ENCODE measurements around the gene DPEP3.
"Not testable (repeated sequence)": the region's sequence is repeated elsewhere in the genome, so short reads cannot be mapped to it uniquely, and the experiment has no call there.

The DPEP3 gene, protein sequence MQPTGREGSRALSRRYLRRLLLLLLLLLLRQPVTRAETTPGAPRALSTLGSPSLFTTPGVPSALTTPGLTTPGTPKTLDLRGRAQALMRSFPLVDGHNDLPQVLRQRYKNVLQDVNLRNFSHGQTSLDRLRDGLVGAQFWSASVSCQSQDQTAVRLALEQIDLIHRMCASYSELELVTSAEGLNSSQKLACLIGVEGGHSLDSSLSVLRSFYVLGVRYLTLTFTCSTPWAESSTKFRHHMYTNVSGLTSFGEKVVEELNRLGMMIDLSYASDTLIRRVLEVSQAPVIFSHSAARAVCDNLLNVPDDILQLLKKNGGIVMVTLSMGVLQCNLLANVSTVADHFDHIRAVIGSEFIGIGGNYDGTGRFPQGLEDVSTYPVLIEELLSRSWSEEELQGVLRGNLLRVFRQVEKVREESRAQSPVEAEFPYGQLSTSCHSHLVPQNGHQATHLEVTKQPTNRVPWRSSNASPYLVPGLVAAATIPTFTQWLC

DNA sequence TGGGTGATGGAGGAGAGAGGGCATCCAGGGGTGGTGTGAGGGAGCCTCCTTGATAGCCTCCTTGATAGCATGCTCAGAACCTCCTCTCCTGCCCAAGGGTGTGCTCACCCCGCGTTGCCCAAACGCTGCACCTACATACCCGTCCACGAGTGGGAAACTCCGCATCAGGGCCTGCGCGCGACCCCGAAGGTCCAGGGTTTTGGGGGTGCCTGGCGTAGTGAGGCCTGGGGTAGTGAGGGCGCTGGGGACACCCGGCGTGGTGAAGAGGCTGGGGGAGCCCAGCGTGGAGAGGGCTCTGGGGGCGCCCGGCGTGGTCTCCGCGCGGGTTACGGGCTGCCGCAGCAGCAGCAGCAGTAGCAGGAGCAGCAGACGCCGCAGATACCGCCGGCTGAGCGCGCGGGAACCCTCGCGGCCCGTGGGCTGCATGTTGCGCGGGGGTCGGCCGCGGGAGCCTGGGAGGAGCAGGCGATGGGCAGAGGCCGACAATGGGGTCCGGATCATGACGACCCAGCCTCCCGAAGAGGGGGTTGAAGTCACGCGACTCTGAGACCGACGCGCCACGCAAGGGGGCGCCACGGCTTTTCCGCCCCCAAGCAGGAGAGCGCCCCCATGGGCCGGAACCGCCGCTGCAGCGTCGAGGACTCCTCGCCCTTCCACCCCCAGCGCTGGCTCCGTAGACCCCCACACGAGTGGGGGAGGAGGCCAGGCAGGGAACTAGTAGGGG is at the start of gene DPEP3:
TSS of gene DPEP3 (minus strand) at position 545 of the 724 bp plus-strand sequence. CDS start at position 426, 119 bp downstream.
- no peak for FAIRE-seq

DNA sequence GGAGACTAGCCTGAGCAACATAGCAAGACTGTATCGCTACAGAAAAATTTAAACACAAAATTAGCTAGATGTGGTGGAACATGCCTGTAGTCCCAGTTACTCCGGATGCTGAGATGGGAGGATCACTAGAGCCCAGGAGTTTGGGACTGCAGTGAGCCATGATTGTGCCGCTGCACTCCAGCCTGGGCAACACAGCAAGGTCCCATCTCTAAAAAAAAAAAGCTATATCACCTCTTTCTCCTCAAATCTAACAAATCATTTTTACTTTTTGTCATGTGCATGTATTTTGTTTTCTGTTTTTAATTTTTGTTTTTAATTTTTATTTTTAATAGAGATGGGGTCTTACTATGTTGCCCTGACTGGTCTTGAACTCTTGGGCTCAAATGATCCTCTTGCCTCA is 48.7 kb upstream of the DPEP3 start:
- FAIRE-seq = no peak

- FAIRE-seq = no peak
These were observed 42.6 kb upstream of the DPEP3 start, which contains the start of the genes DDX28 and DUS2 for GRCh38 chr16:68022728-68023537. Gene DDX28, minus strand, starts transcription at chr16:68023232. Its CDS starts 30 bp downstream, at chr16:68023202. Gene DUS2, plus strand, starts transcription at chr16:68023284. Its CDS starts 14,740 bp downstream, at chr16:68038024.

GRCh38 chr16:68022278-68022727 is 42.0 kb upstream of the DPEP3 start:
- no peak for FAIRE-seq

GRCh38 chr16:68021490-68021889 is 41.2 kb upstream of the DPEP3 start:
- no peak for FAIRE-seq

DNA sequence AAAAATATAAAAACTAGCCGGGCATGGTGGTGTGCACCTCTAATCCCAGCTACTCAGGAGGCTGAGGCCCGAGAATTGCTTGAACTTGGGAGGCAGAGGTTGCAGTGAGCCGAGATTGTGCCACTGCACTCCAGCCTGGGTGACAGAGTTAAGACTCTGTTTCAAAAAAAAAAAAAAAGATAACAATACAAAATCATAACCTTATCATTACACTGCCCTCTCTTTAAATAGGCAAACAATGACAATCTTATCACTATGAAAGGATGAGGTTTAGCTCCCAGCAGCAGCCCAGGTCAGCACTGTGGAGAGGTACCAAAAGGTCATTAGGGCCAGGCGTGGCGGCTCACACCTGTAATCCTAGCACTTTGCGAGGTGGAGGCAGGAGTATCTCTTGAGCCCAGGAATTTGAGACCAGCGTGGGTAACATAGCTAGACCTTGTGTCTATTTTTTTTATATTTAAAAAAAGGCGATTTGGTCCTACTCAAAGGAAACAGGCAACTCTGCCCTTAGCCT is 38.9 kb upstream of the DPEP3 start:
- no peak for FAIRE-seq

GRCh38 chr16:68015681-68016080 is 35.4 kb upstream of the DPEP3 start, which contains the start of gene DPEP2NB:
Gene DPEP2NB, minus strand, starts transcription at chr16:68015911. Its CDS starts 141 bp downstream, at chr16:68015770.
- FAIRE-seq = no peak

GRCh38 chr16:68013440-68013839 is 33.1 kb upstream of the DPEP3 start:
- no peak for FAIRE-seq

DNA sequence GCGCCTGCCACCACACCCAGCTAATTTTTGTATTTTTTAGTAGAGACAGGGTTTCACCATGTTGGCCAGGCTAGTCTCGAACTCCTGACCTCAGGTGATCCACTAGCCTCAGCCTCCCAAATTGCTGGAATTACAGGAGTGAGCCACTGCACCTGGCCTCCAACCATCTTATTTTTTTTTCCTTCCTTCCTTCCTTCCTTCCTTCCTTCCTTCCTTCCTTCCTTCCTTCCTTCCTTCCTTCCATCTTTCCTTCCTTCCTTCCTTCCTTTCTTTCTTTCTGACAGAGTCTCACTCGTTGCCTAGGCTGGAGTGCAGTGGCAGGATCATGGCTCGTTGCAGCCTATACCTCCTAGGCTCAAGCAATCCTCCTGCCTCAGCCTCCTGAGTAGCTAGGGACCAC is 29.6 kb upstream of the DPEP3 start:
- not testable (repeated sequence) for FAIRE-seq

DNA sequence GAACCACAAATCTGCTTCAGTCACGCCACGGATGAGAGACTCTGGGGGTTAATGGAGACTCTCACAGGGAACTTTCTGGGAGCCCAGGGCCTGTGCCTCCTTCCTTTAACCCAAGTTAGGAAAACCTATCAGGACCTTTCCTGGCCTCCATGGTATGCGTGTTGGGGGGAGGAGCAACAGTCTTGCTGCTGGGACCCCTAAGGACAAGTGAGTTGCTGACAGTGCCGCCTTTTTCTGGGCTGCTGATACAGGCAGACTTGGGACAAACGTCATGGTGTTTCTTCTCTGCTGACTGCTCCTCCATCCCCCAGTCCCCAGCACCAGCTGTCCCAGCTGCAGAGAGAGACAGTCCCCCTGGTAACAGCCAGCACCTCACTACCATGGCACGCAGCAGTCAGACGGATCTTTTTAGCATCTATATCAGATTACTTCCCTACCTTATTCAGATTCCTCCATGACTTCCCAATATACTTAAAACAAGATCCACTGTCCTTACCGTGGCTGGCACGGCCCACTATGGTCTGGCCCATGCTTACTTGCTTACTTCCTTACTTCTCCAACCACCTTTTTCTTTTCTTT is 28.9 kb upstream of the DPEP3 start:
- no peak for FAIRE-seq

DNA sequence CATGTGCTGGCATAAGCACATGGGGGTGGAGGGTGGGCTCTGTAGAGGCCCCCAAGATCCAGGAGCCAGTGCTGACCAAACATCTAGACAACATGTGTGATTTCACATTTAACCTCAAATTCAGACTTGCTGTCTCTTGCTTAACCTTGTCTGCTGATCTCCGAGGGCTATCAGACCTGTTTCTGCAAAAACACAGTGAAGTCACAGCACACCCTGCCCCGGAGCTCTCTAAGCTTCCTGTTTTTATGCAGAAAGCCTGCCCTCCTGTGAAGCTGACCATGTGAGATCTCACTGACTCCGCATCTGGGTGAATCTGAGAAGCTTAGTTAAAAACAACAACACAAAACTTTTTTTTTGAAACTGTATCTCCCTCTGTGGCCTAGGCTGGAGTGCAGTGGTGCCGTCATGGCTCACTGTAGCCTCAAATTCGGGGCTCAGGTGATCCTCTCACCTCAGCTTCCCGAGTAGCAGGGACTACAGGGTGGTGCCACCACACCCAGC is 25.5 kb upstream of the DPEP3 start:
- FAIRE-seq = no peak

DNA sequence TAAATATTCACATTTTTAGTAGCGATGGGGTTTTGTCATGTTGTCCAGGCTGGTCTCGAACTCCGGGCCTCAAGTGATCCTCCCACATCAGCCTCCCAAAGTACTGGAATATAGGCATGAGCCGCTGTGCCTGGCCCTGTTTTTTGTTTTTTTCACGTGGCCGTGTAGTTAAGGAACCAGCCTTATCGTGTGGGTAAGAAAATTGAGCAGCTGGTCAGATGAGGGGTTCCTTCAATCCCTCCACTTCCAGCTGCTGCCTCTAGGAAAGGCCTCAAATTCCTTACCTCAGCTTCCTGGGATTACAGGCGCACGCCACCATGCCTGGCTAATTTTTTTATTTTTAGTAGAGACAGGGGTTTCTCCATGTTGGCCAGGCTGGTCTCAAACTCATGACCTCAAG is 24.9 kb upstream of the DPEP3 start:
- FAIRE-seq = no peak

DNA sequence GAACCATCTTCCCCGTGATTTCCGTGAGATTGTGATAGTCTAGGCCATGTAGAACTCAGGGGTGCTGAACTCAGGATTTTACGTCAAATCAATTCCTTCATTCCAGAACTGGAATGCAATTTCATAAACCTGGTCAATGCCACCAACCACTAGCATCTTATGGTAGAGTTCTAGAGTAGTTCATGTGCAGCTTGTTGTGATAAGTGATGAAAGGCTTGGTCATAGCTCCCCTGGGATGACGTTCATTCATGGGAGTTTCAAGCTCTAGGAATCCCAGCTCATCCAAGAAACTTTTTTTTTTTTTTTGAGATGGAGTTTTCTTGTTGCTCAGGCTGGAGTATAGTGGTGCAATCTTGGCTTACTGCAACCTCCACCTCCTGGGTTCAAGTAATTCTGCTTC is 22.7 kb upstream of the DPEP3 start:
- FAIRE-seq = no peak

GRCh38 chr16:68000450-68000849 is 20.2 kb upstream of the DPEP3 start:
- no peak for FAIRE-seq

GRCh38 chr16:67999985-68000384 is 19.7 kb upstream of the DPEP3 start:
- FAIRE-seq = no peak

GRCh38 chr16:67998779-67999688 is 18.7 kb upstream of the DPEP3 start, which contains the start of gene DPEP2:
Gene DPEP2, minus strand, starts transcription at chr16:67999484. Its CDS starts 6,272 bp downstream, at chr16:67993212.
- FAIRE-seq = not testable (repeated sequence)

GRCh38 chr16:67998231-67998778 is 18.0 kb upstream of the DPEP3 start:
- FAIRE-seq = not testable (repeated sequence)

DNA sequence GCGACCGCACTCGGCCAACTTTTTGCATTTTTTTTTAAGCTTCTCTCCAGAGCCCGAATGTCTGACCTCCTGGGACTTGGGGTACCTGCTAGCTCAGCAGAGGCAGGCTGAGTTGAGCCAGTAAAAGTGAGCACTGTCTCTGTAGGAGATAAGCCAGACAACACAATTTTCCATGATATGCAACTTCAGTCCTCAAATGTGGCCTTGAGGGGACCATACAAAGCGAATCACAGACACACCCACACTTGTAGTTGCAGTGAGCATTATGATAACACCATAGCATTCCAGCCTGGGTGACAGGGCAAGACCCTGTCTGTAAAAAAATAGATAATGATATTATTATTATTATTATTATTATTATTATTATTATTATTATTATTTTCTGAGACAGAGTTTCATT is 16.4 kb upstream of the DPEP3 start:
- FAIRE-seq = no peak

- FAIRE-seq = no peak
These were observed 15.1 kb upstream of the DPEP3 start for GRCh38 chr16:67995423-67995822.

DNA sequence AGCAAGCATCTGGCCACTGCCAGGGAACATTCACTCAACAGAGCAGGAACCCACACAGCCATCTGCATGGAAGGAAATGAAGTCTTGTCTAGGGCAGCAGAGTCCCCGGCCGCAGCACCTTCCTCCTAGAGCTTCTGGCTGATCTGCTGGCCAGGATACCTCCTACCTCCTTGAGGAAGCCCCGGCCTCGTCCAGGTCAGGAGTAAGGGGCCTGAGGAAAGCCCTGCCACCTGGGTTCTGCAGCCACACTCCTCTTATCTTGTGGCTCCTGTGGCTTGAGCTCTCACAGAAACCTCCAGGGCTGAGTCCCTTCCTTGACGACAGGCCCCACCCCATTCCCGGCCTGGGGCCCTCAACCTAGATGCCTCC is 13.7 kb upstream of the DPEP3 start:
- FAIRE-seq = not testable (repeated sequence)

Data from A204.1 (cell line).